Measurements from ENCODE around the gene SEC22B. TPM values are rescaled to one million over a fixed set of nuclear protein-coding genes. Genes with fewer than 3 reads are reported as not detected.
"Not testable (repeated sequence)": the region's sequence is repeated elsewhere in the genome, so short reads cannot be mapped to it uniquely, and the experiment has no call there.

The SEC22B gene
- total RNA-seq (10 to 100 TPM; 28.1 to 49.6 (median 35.3) TPM), polyA plus RNA-seq (10 to 100 TPM; 17.2 to 22.1 TPM), total RNA-seq (60.0 reads per million, percentile 75 among the genes with 10 or more reads in this experiment)

DNA sequence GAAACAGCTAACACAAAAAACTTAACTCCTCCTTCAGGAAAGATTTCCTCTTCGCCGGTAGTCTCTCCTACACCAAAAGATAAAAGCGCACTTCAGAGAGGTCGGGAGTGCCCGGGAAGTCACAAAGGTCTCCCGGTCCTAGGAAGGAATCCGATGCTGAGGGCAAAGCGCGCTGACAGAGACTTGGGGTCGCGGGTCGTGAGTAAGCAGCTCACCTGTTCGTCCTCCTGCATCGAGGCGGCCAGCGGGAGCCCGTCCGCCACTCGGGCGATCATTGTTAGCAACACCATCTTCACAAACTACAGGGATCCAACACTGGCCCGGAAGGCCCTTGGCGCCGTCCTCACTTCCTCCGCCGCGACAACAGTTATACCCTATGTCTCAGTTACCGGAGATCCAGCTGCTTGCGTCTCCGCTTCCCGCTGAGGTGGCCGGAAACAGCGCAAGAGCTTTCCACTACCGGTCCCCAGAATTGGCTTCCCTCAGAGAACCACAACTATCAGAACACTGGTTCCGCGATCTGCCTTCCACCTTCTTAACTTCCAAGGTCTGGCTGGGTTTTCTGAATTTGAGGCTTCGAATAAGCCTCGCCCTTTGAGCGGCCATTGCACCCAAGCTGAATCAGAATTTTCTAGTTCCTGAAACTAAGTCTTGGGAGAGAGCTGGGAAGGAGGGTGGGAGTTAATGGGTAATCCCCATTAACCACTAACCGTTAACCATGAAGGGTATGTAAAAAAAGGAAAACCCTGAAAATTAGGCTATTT is at the start of gene SEC22B:
Gene SEC22B, minus strand, starts transcription at position 429 of the 764 bp plus-strand sequence. Its CDS starts 139 bp downstream, at position 290.
- Mint-ChIP-seq H3K27me3 (peaks cover 0 to 2% (median 0%) of the 10 kb centered on the region in 5 donors), H3K36me3 (peaks cover 0 to 9% (median 0%) of the 10 kb centered on the region in 5 donors)

GRCh38 chr1:120217933-120218332 is 41.6 kb upstream of the SEC22B start:
- CTCF ChIA-PET; H3K4me3 ChIP-seq (ENCODE audit: low read length); H3K9me3 ChIP-seq (ENCODE audit: control insufficient read depth in 2 of 3, low read length in 3 of 3); H3K4me1 ChIP-seq (ENCODE audit: control insufficient read depth in 2 of 2, insufficient read depth in 2 of 2, low read length in 2 of 2); H3K27ac Mint-ChIP-seq; POLR2A ChIA-PET; H3K27ac ChIP-seq (ENCODE audit: low read depth, low read length); H3K27me3 Mint-ChIP-seq; H3K36me3 Mint-ChIP-seq; H3K9me3 Mint-ChIP-seq; H3K4me3 Mint-ChIP-seq; intact Hi-C loops (cut with micrococcal nuclease); ATAC-seq; H3K27me3 ChIP-seq (ENCODE audit: control insufficient read depth in 2 of 2, insufficient read depth in 2 of 2, low read length in 2 of 2); H3K4me1 Mint-ChIP-seq; H3K36me3 ChIP-seq (ENCODE audit: control insufficient read depth in 2 of 3, insufficient read depth in 3 of 3, low read length in 3 of 3); DNase-seq: not testable (repeated sequence)

More for the DNA sequence above, at the start of gene SEC22B:
- Histone ChIP-seq H3K36me3 (ENCODE audit: control insufficient read depth in 2 of 3, insufficient read depth in 3 of 3, low read length in 3 of 3) (peaks cover 0 to 5% (median 0%) of the 10 kb centered on the region in 3 experiments), H3K4me3 (ENCODE audit: low read length) (peak within 1 kb of the TSS; percentile 92), H3K27me3 (ENCODE audit: control insufficient read depth in 2 of 2, insufficient read depth in 2 of 2, low read length in 2 of 2) (no peaks in the 10 kb centered on the region), H3K4me1 (ENCODE audit: control insufficient read depth in 2 of 2, insufficient read depth in 2 of 2, low read length in 2 of 2) (peaks cover 3 to 5% of the 10 kb centered on the region in 2 donors), H3K27ac (ENCODE audit: low read depth, low read length) (peak within 1 kb of the TSS; percentile 93), H3K9me3 (ENCODE audit: control insufficient read depth in 2 of 3, low read length in 3 of 3) (no peaks in the 10 kb centered on the region)
- peak within 1 kb of the TSS; percentile 93 to 100 (median 99) for H3K4me3 Mint-ChIP-seq
- peak within 1 kb of the TSS; percentile 97 to 100 (median 99) for H3K27ac Mint-ChIP-seq
- intact Hi-C loops (cut with micrococcal nuclease), result no loop called here
- POLR2A ChIA-PET, result interaction anchor here (0.6 kb wide), 1 partner anchor 635 kb away, joined by 3 read pairs; no protein-coding TSS in a partner anchor
- ATAC-seq, result peak; percentile 99
- peak; percentile 70 to 93 (median 90) for DNase-seq
- H3K9me3 Mint-ChIP-seq, result no peaks in the 10 kb centered on the region
- H3K4me1 Mint-ChIP-seq, result peaks cover 0 to 33% (median 27%) of the 10 kb centered on the region in 7 donors
- CTCF ChIA-PET, result no interaction called here

GRCh38 chr1:120217175-120217929 is 41.0 kb upstream of the SEC22B start:
- intact Hi-C loops (cut with micrococcal nuclease); H3K4me3 Mint-ChIP-seq; DNase-seq; H3K27me3 Mint-ChIP-seq; H3K9me3 ChIP-seq (ENCODE audit: control insufficient read depth in 2 of 3, low read length in 3 of 3); POLR2A ChIA-PET; H3K36me3 ChIP-seq (ENCODE audit: control insufficient read depth in 2 of 3, insufficient read depth in 3 of 3, low read length in 3 of 3); CTCF ChIA-PET; H3K4me1 Mint-ChIP-seq; ATAC-seq; H3K9me3 Mint-ChIP-seq; H3K36me3 Mint-ChIP-seq; H3K27ac ChIP-seq (ENCODE audit: low read depth, low read length); H3K27me3 ChIP-seq (ENCODE audit: control insufficient read depth in 2 of 2, insufficient read depth in 2 of 2, low read length in 2 of 2); H3K4me3 ChIP-seq (ENCODE audit: low read length); H3K27ac Mint-ChIP-seq; H3K4me1 ChIP-seq (ENCODE audit: control insufficient read depth in 2 of 2, insufficient read depth in 2 of 2, low read length in 2 of 2): not testable (repeated sequence)

DNA sequence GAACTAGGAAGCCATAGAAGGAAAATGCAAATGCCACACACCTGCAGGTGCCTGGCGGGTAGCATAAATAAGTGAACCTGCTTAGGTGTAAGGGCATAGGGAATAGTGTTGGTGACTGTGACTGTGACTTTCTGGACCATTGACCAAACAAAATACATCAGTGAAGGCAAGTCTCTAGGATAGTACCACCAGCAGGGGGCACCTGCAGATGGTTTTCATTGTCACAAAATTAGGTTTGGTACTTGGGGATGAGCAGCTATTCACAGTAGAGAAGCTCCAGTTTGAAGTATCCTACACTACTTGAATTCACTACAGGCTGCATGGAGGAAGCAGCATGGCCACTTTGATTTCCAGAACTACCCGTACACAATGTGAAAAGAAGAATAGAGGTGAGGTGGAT is 37.3 kb upstream of the SEC22B start:
- ATAC-seq, result peak; percentile 81
- H3K4me3 Mint-ChIP-seq; H3K4me1 Mint-ChIP-seq; H3K36me3 Mint-ChIP-seq; H3K27ac ChIP-seq (ENCODE audit: low read depth, low read length); POLR2A ChIA-PET; H3K9me3 ChIP-seq (ENCODE audit: control insufficient read depth in 2 of 3, low read length in 3 of 3); DNase-seq; H3K27me3 Mint-ChIP-seq; H3K27me3 ChIP-seq (ENCODE audit: control insufficient read depth in 2 of 2, insufficient read depth in 2 of 2, low read length in 2 of 2); intact Hi-C loops (cut with micrococcal nuclease); H3K4me3 ChIP-seq (ENCODE audit: low read length); H3K27ac Mint-ChIP-seq; H3K9me3 Mint-ChIP-seq; H3K36me3 ChIP-seq (ENCODE audit: control insufficient read depth in 2 of 3, insufficient read depth in 3 of 3, low read length in 3 of 3); H3K4me1 ChIP-seq (ENCODE audit: control insufficient read depth in 2 of 2, insufficient read depth in 2 of 2, low read length in 2 of 2); CTCF ChIA-PET: not testable (repeated sequence)

DNA sequence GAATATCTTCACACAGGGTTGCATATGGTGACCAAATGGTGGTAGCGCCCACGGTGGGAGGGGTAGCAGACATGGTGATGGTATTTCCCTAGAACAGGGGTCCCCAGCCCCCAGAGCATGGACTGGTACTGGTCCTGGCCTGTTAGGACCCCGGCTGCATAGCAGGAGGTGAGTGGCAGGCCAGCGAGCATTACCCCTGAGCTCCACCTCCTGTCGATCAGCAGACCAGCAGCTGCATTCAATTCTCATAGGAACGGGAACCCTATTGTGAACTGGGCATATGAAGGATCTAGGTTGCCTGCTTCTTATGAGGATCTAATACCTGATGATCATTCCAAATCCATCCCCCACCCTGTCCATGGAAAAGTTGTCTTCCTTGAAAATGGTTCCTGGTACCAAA is 34.4 kb upstream of the SEC22B start:
- H3K27me3 Mint-ChIP-seq; H3K4me3 ChIP-seq (ENCODE audit: low read length); H3K9me3 Mint-ChIP-seq; H3K36me3 Mint-ChIP-seq; intact Hi-C loops (cut with micrococcal nuclease); CTCF ChIA-PET; H3K9me3 ChIP-seq (ENCODE audit: control insufficient read depth in 2 of 3, low read length in 3 of 3); DNase-seq; H3K27ac ChIP-seq (ENCODE audit: low read depth, low read length); POLR2A ChIA-PET; H3K27ac Mint-ChIP-seq; H3K4me1 ChIP-seq (ENCODE audit: control insufficient read depth in 2 of 2, insufficient read depth in 2 of 2, low read length in 2 of 2); H3K4me1 Mint-ChIP-seq; H3K36me3 ChIP-seq (ENCODE audit: control insufficient read depth in 2 of 3, insufficient read depth in 3 of 3, low read length in 3 of 3); H3K4me3 Mint-ChIP-seq; H3K27me3 ChIP-seq (ENCODE audit: control insufficient read depth in 2 of 2, insufficient read depth in 2 of 2, low read length in 2 of 2); ATAC-seq: not testable (repeated sequence)

DNA sequence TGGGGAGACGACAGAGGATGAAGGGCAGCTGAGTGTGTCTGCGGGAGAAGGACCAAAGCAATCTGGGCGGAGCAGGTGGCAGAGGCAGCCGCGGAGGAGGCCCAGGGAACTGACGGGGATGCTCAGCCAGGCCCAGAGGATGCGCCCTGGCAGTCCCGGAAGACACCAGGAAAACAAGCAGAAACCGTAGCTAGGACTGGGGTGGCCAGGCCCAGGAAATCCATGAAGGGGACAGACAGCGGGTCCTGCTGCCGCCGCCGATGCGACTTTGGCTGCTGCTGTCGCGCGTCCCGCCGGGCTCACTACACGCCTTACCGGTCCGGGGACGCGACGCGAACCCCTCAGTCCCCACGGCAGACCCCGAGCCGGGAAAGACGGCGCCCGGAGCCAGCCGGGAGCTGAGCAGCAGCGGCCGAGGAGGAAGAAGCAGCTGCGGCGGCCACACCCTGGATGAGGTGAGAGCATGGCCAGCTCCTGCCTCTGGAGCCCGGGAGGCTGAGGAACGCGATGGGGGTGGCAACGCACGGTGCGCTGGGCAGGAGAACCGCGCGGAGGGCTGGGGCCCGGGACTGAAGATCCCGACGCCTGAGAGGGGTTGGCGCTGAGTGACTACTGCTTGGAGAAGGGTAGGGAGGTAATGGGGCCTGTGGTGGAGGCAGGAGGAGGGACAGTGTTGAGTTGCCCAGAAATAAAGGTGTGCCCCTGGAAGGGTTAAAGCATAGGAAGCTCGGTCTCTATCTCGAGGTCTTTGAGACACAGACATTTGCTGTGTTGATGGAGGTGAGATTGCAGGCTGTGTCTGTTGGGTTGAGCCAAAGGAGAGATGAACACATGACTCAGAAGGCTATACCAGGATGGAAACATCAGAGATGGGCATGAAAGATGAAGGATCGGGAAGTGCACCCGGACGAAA is 20.8 kb upstream of the SEC22B start:
- H3K27me3 Mint-ChIP-seq; H3K36me3 ChIP-seq (ENCODE audit: control insufficient read depth in 2 of 3, insufficient read depth in 3 of 3, low read length in 3 of 3); H3K4me1 Mint-ChIP-seq; H3K27ac ChIP-seq (ENCODE audit: low read depth, low read length); H3K9me3 Mint-ChIP-seq; POLR2A ChIA-PET; intact Hi-C loops (cut with micrococcal nuclease); H3K27me3 ChIP-seq (ENCODE audit: control insufficient read depth in 2 of 2, insufficient read depth in 2 of 2, low read length in 2 of 2); CTCF ChIA-PET; H3K36me3 Mint-ChIP-seq; H3K4me1 ChIP-seq (ENCODE audit: control insufficient read depth in 2 of 2, insufficient read depth in 2 of 2, low read length in 2 of 2); H3K27ac Mint-ChIP-seq; H3K4me3 ChIP-seq (ENCODE audit: low read length); H3K9me3 ChIP-seq (ENCODE audit: control insufficient read depth in 2 of 3, low read length in 3 of 3): not testable (repeated sequence)
- ATAC-seq (peak; percentile 38), DNase-seq (peak in 2 of 9 donors; percentile 15 to 24)
- peak overlapping the region; percentile 64 to 84 (median 80) for H3K4me3 Mint-ChIP-seq

Data from naive thymus-derived CD4-positive, alpha-beta T cell (primary cell).